Mammary epithelial cell (primary cell): ENCODE results near the gene RAD51AP2.

Source experiments
- CTCF ChIP-seq, 2 donors: IDR thresholded peaks in 1 of 2; conservative IDR thresholded peaks in 1 of 2; 2 replicates each; pipeline ENCODE4 v1.5.1; 2011 to 2012; ENCODE audit warnings: inconsistent platforms in 2 of 2, low read length in 2 of 2, mild to moderate bottlenecking in 2 of 2, control low read depth in 1 of 2, low read depth in 1 of 2; ENCODE audit not compliant: insufficient read depth in 1 of 2; ENCODE audit errors: extremely low read depth in 1 of 2
- EZH2 ChIP-seq: IDR thresholded peaks from 2 replicates; pipeline ENCODE4 v1.6.1; 2012; ENCODE audit warnings: low read length, inconsistent platforms, borderline replicate concordance

- TF ChIP-seq CTCF (conservative IDR thresholded peaks at IDR 0.05 in 1 of 2, IDR thresholded peaks at IDR 0.05 in 1 of 2; ENCODE audit: extremely low read depth in 1 of 2, insufficient read depth in 1 of 2, low read depth in 1 of 2, low read length in 2 of 2), result no peak
- no peak for TF ChIP-seq EZH2
Measured at GRCh38 chr2:17476830-17477229, 41.4 kb downstream of the RAD51AP2 start.
